HFF-Myc (cell line): Measurements from ENCODE around the gene PXYLP1.

Source experiments
- DNase-seq: peaks from one replicate; pipeline ENCODE4 v3.0.0-alpha.2; 2011; ENCODE audit warnings: low read depth; ENCODE audit errors: extremely low read depth
- H3K4me3 ChIP-seq: replicated peaks from 2 replicates; pipeline ENCODE4 v1.5.1; 2011; ENCODE audit warnings: low read depth, mild to moderate bottlenecking, control low read depth, low read length
- TF ChIP-seq, protein P1 (sequence below): IDR thresholded peaks from 2 replicates; pipeline ENCODE4 v1.5.1; 2012; ENCODE audit warnings: mild to moderate bottlenecking, low read depth, low read length, control low read depth; ENCODE audit errors: missing control alignments

The PXYLP1 gene

DNA sequence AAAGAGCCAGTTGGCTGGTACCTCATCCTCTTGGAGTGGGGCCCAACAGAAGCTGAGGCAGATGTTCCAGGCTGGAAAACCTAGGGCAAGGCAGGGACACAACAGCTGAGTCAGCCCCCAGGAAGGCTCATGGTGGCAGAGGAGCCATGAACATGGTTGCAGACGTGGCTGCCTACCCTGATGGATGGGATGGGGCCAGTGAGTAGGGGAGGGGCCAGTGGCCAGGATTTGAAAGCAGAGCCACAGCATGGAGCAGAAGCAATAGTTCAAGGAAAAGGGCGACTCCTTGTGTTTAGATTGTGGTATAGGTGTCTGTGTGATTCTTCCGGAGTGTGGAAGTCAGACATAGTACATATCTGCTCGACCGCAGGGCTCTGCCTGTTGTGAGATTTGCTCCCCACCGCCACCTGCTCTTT is 24.2 kb downstream of the PXYLP1 start:
- H3K4me3 ChIP-seq = no peak overlapping the region
- TF ChIP-seq, protein P1, sequence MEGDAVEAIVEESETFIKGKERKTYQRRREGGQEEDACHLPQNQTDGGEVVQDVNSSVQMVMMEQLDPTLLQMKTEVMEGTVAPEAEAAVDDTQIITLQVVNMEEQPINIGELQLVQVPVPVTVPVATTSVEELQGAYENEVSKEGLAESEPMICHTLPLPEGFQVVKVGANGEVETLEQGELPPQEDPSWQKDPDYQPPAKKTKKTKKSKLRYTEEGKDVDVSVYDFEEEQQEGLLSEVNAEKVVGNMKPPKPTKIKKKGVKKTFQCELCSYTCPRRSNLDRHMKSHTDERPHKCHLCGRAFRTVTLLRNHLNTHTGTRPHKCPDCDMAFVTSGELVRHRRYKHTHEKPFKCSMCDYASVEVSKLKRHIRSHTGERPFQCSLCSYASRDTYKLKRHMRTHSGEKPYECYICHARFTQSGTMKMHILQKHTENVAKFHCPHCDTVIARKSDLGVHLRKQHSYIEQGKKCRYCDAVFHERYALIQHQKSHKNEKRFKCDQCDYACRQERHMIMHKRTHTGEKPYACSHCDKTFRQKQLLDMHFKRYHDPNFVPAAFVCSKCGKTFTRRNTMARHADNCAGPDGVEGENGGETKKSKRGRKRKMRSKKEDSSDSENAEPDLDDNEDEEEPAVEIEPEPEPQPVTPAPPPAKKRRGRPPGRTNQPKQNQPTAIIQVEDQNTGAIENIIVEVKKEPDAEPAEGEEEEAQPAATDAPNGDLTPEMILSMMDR = peak; percentile 10
- no peak for DNase-seq

DNA sequence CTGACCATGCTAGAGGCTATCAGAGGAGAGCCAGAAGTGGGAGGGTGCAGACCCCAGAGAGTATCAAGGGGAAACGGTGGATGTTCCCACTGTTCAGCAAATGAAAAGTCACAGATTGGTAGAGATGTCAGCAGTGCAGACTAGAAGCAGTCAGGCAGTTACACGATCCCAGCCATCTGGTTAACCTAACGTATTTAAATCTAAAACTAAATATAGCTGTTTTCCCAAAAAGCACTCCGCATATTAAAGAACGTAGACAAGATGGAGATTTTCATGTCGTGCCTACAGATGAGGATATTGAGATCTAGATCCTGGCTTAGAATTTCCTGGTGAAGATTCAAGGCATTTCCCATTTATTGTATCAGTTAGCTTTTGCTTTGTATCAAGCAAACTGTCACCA is 25.2 kb downstream of the PXYLP1 start:
- TF ChIP-seq, protein P1 = no peak
- H3K4me3 ChIP-seq = no peak overlapping the region
- DNase-seq = no peak

DNA sequence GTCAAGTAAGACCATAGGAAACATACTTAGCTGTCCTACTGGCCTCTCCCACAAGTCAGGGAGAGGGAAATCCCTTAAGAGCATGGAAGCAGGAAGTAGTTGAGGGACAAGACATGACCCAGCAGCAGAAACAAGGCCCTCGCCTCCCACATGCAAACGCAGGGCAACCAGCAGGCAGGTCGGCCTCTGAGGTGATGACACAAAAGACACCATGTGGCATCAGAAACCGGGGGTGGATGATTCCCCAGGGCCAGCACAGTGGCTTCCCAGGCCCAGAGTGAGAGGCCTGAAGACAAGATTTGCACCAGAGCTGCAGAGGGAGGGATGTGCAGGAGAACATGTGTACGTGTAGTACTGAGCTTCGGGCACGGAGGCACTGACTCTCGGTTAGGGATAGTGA is 26.3 kb downstream of the PXYLP1 start:
- TF ChIP-seq, protein P1 = no peak
- DNase-seq = no peak
- H3K4me3 ChIP-seq = no peak overlapping the region

DNA sequence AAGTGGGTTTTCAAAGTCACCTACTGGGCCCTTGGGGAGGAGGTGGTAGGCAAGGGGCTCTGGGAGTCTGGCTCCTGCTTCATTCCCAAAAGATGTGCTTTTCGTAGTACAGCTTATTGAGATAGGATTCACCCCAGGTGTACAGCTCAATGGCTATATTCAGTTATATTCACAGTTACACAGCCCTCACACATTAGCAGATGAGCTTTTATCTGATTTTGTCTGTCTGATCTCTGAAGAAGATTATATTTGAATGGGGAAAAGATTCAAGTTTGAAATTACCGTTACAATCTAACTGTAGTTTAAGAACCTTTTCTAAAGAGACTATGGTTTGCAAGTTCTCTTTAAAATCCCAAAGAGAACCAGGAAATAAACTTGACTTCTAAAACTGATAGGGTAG is 27.3 kb downstream of the PXYLP1 start:
- H3K4me3 ChIP-seq = no peak overlapping the region
- no peak for DNase-seq
- TF ChIP-seq, protein P1 = no peak

DNA sequence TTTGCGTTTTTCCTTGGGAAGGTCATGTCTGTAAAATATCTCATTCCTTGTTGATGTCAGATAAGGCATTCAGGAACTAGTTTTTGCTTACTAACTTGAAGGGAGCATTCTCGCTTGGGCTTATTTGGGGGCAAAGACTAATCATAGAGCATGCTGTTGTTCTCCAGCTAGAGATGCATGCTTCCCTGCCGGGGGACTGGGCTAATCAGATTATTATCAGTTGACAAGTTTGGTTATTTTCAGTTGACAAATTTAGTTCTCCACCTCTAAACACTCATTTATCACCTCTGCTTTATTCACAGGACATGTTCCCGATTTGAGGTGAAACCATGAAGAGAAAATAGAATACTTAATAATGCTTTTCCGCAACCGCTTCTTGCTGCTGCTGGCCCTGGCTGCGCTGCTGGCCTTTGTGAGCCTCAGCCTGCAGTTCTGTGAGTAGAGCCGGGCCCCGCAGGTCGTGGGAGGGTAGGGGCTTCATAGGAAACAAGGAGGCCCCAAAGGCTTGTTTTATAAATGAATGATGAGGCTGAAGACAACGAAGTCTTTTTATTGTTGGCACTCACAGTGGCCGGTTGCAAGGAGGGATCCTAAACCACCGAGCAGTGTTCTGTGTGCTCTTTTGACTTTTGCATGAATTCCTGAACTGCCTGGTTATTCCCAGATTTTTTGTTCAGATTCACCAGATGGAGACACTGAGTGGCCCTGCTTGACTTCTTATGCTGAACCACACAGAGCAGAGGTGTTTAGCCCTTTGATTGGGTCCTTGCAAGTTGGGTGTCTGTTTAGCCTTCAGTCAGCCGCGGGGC is 28.4 kb downstream of the PXYLP1 start:
- no peak overlapping the region for H3K4me3 ChIP-seq
- DNase-seq = no peak
- TF ChIP-seq, protein P1 = no peak

DNA sequence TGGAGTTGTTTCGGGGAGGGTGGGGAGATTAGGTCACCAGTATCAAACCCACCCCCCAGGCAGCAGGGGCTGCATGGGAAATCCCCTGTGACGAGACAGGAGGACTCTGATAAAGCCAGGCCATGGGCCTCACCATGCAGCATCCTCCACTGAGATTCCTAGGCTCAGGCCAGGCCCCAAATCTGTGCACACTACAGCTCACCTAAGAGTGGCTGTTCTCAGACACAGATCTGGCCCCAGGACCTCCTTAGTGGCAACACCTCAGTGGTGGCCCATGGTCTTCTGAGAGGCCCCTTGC is 29.0 kb downstream of the PXYLP1 start:
- no peak for DNase-seq
- no peak overlapping the region for H3K4me3 ChIP-seq
- TF ChIP-seq, protein P1 = no peak
